Gastrocnemius medialis (tissue), 4 donors: ENCODE results near the gene BYSL.

Experiments
- CTCF ChIP-seq, 5 experiments: fragments of 450-650 bp in 3 of 5; fragments of 200-600 bp in 2 of 5; sonication (generic) in 2 of 5; IDR thresholded peaks in 4 of 5; conservative IDR thresholded peaks in 1 of 5; 1 replicate in 4 of 5; 2 replicates in 1 of 5; pipeline ENCODE4 v1.5.1; 2016 to 2019; ENCODE audit warnings: antibody characterized with exemption in 5 of 5, mild to moderate bottlenecking in 3 of 5, moderate library complexity in 3 of 5
- POLR2A ChIP-seq, 2 donors: fragments of 450-650 bp; IDR thresholded peaks; one replicate each; pipeline ENCODE4 v1.6.1; 2017; ENCODE audit warnings: antibody characterized with exemption in 2 of 2, mild to moderate bottlenecking in 2 of 2, moderate library complexity in 2 of 2

- no peak for TF ChIP-seq POLR2A (IDR thresholded peaks at IDR 0.05)
- no peak for TF ChIP-seq CTCF (IDR thresholded peaks at IDR 0.05 in 4 of 5, conservative IDR thresholded peaks at IDR 0.05 in 1 of 5)
These were observed 17.4 kb downstream of the BYSL start for GRCh38 chr6:41938590-41939175.
